RPMI7951 (cell line): ENCODE results near the gene RREB1. TPM values are rescaled to one million over a fixed set of nuclear protein-coding genes. Genes with fewer than 3 reads are reported as not detected.
"Not testable (repeated sequence)": the region's sequence is repeated elsewhere in the genome, so short reads cannot be mapped to it uniquely, and the experiment has no call there.

Experiments
- DNase-seq: peaks from one replicate; pipeline ENCODE4 v3.0.0-alpha.2; 2012; ENCODE audit warnings: low read depth
- total RNA-seq: library from RNA; depleted of rRNA; stranded (reverse); fragments of >200 nt; shearing (Covaris generic); gene quantifications from 2 replicates; pipeline ENCODE4 v1.2.3, GENCODE V29; 2014

The RREB1 gene
- total RNA-seq, 1 experiment from 2014 or later = 6.0 TPM

GRCh38 chr6:7262746-7263518, 155.2 kb downstream of the RREB1 start:
- DNase-seq = no peak

DNA sequence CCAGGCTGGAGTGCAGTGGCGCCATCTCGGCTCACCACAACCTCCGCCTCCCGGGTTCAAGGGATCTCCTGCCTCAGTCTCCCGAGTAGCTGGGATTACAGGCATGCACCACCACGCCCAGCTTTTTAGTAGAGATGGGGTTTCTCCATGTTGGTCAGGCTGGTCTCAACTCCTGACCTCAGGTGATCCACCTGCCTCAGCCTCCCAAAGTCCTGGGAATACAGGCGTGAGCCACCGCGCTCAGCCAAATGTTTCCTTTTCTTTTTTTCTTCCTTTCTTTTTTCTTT, 155.7 kb downstream of the RREB1 start:
- not testable (repeated sequence) for DNase-seq

DNA sequence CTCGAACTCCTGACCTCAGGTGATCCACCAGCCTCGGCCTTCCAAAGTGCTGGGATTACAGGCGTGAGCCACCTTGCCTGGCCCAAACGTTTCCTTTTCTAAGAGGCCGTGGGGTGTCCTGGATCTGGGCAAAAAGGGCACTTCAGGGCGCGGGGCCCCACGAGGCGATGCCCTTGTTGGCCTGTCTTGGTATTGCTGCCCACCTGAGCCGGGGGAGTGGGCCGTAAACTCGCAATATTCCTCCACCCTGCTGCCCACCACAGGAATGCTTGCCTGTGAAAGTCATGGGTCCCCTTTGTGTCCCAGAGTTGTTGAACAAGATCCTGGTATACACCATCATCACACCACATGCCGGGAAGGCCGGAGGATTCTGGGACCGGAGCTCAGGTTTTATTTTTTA, 156.3 kb downstream of the RREB1 start:
- DNase-seq = no peak

- no peak for DNase-seq
Measured at GRCh38 chr6:7264686-7265384, 157.1 kb downstream of the RREB1 start.

DNA sequence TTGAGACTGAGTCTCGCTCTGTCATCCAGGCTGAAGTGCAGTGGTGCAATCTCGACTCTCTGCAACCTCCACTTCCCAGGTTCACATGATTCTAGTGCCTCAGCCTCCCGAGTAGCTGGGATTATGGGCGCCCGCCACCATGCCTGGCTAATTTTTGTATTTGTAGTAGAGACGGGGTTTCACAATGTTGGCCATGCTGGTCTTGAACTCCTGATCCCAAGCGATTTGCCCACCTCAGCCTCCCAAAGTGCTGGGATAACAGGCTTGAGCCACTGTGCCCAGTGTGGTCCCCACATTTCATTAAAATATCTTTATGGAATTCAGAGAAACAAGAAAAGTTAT, 157.6 kb downstream of the RREB1 start:
- not testable (repeated sequence) for DNase-seq

DNA sequence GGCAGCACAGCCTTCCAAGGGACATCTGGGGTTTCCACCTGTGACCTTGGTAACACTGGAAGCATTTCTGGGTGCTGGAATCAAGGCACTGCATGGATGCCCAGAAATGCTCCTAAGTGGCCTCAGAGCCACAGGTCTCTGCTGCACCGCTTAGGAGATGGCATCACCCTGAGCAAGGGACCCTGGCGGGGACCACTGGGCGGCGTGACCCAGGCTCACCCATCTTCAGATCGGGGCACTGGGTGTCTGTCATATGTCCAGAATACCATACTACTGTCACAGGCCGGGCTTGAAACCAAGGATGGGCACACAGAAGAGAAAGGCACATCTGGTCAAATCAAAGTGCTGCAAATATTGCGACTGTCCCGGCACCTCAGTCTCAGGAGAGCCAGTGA, 159.3 kb downstream of the RREB1 start:
- no peak for DNase-seq

- peak; percentile 95 for DNase-seq
Measured at GRCh38 chr6:7267466-7268091, 159.8 kb downstream of the RREB1 start.

GRCh38 chr6:7268362-7268761, 160.6 kb downstream of the RREB1 start:
- DNase-seq = no peak

DNA sequence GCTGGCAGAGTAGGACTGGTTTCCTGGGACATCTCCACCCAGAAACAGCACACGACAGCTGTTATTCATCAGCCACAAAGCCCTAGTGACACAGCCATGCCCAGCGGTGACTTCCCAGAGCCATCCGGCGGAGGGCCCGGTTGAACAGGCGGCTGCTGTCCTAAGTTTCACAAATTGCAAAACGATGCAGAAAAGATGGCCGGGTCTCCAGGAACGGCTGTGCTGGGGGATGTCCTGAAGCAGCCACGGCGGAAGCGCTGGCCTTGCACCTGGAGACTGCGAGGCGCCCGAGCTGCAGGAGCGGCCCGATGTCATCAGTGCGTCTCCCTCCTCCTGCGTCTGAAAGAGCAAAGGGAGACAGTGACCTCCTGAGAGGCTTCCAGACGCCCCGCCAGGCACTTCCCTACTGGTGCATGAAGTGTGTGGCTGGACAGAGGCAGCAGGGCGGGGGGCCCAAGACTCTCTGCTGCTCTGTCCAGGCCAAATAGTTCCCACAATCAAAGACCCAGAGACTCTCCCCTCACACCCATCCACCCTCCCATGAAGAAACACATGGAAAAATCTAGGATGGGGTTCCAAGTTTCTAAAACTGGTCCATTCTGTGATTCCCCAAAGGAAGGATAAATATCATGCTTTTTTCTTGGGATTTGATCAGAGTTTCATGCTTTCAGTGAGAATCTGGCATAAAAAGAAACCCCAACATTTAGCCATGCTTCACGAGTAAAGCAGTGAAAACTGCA, 161.2 kb downstream of the RREB1 start:
- no peak for DNase-seq

GRCh38 chr6:7269816-7270215, 162.1 kb downstream of the RREB1 start:
- no peak for DNase-seq

DNA sequence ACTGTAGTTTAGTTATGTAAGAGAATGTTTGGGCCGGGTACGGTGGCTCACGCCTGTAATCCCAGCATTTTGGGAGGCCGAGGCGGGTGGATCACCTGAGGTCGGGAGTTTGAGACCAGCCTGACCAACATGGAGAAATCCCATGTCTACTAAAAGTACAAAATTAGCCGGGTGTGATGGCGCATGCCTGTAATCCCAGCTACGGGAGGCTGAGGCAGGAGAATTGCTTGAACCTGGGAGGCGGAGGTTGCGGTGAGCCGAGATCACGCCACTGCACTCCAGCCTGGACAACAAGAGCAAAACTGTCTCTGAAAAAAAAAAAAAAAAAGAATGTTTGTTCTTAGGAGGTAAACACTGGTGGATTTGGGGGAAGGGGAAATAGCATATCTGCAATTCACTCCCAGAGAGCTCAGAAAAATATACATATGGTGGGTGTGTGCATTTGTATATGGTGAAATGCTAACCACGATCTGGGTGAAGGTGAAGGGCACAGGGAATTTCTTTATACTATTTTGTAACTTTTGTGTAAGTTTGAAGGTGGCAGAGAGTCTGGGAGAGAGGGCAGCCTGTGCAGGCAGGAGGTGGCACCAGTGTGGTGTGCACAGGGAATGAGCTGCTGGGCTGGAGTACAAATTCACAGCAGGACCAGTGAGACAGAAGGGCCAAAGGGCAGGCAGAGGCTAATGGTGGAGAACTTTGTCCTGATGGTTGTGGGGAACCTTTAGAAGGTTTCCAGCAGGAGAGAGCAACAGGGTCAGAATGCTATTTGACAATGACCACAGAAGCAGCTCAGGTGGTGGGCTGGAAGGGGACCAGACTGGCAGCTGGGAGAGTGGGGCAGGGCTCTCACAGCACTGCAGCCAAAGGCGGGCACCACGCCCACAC, 162.8 kb downstream of the RREB1 start:
- DNase-seq = no peak

DNA sequence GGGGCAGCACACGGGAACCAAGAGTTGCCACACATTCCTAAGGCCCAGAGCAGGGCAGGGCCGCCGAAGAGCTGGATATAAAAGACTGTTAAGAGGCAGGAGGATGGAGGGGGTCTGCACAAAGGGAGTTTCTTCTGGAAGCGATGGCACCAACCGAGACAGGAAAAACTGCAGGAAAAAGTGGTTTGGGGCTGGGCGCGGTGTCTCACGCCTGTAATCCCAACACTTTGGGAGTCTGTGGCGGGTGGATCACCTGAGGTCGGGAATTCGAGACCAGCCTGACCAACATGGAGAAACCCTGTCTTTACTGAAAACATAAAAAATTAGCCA, 163.4 kb downstream of the RREB1 start:
- no peak for DNase-seq

DNA sequence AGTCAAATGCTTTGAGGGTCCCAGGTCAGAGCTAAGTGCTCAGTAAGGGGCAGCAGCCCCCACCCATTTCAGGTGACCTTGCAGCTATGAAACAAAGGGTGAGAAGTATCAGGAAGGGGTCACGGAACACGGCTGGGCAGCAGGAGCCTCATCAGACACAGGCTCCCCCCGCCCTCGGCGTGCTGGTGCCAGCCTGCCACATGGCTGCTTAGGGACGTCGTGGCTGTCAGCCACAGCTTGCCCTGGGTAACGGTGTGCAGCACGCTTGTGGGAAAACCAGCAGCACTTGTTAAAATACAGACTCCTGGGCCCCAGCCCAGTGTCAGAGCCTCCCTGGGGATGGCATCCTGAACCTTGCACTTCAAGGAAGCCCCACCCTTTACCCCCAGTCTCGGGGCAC, 165.9 kb downstream of the RREB1 start:
- DNase-seq = no peak

GRCh38 chr6:7274525-7274924, 166.8 kb downstream of the RREB1 start:
- not testable (repeated sequence) for DNase-seq

DNA sequence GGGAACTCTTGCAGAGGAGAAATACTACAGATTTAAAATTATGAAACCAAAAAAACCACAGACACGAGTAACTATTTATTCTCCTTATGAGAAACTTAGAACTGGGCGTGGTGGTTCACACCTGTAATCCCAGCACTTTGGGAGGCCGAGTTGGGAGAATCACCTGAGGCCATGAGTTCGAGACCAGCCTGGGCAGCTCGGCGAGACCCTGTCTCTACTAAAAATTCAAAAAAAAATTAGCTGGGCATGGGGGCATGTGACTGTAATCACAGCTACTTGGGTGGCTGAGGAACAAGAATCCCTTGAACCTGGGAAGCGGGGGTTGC, 168.4 kb downstream of the RREB1 start:
- DNase-seq = no peak

DNA sequence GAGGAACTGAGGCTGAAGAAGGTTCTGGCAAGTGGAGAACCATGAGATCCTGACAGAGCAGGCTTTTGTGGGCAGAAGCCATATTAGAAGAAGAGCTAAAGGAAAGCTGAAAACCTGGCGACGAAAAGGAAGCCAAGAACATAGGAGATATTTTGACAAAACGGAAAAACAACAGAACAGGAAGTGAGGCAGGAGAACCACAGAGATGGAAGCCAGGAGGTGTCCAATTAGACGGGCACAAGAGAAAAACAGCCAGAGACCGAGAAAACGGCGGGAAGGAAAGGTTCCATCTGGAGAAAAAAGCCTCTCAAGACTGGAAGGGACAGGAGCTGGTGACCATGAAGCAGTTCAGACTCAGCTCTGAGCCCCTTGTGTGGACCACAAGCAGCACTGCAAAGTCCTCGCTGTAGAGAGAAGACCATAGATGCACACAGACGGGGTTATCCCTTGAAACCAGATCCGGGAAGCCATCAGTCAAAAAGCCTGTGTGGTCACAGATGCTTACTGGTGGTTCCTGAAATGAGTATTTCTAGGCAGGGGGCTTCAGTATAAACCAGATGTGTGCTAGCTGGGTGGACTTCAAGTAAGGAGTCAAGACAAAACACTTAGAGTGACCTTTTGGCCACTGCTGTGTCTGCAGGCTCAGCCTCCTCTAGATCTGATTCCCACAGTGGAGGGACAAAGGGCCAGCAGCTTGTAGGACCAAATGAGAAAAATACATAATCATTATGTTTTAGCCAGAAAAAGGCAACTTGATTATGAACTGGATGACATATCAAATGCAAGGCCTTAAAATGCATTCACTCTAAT, 174.5 kb downstream of the RREB1 start:
- DNase-seq = no peak

DNA sequence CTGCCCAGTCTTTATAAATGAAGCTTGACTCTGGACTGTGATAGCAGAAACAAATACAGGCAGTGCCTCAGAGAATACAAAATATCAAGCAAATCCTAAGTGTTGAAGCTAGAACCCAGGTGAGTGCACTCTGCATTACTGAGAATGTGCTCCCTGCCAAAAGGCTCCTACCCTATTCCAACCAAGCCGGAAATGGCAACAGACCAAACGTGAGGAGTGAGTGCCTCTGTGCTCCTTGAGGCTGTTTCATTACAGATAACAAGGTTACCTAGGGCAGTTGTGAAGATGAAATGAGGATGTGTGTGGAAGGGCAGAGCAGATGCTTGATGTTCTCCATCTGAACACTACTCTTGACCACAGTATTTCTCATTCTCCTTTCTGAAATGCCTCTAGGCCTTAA, 175.9 kb downstream of the RREB1 start:
- no peak for DNase-seq

- no peak for DNase-seq
Measured at GRCh38 chr6:7285416-7285815, 177.7 kb downstream of the RREB1 start.

- DNase-seq = no peak
Measured at GRCh38 chr6:7290079-7290478, 182.3 kb downstream of the RREB1 start.

DNA sequence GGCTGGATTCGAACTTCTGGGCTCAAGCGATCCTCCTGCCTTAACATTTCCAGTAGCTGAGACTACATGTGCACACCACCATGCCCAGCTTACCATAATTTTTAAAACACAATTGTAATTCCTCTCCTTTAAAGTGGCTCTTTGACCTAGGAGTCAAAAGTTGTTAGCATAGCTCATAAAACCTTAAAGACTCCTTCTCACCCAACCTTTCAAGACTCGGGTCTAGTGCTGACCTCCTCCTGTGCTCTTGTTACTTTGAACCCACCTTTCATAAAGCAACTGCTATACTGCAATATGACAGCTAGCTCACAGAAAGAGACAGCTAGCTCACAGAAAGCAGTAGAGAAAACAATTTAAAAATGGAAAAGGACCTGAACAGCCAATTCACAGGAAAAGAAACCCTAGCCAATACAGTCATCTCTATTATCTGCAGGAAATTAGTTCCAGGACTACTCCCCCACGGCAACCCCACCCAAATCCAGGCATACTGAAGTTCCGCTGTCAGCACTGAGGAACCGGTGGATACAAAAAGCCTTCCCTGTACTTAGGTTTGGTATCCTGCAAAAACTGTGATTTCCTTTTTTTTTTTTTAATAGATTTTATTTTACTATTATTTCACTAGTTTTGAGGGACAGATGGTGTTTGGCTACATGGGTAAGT, 185.0 kb downstream of the RREB1 start:
- no peak for DNase-seq

DNA sequence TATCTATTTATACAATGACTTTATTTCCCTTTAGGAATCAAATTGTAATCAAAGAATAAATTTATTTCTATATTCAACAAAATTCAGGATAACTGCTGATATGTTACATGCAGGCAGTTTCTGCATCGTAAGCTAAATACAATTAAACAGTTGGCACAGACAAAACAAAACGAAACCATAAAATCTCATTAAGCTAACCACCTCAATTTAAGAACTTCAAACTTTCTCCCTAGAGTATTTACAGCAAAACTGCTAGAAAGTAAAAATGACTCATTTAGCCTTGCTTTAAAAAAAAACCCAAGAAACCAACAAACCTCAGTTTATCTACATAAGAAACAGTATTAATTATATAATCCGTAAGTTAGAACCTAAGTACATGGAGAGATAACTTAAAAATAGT, 188.2 kb downstream of the RREB1 start:
- no peak for DNase-seq
